Measurements from ENCODE around the gene NFE2L1. TPM values are rescaled to one million over a fixed set of nuclear protein-coding genes. Genes with fewer than 3 reads are reported as not detected.

NFE2L1 gene
- total and polyA plus RNA-seq, 9 of the 15 experiments (the other 6 are each of a cell fraction or from before 2014, with no cell fraction given), result 2.0 to 68.6 (median 39.7) TPM

GRCh38 chr17:48055531-48056245, 7.5 kb downstream of the NFE2L1 start (continued):
- TF ChIP-seq PREB (CRISPR knock-in tag; IDR thresholded peaks at IDR 0.05) (no peak), SAP30 (IDR thresholded peaks at IDR 0.05; ENCODE audit: borderline replicate concordance, insufficient read depth, low read depth, low read length, poor library complexity, severe bottlenecking) (no peak), HNRNPUL1 (IDR thresholded peaks at IDR 0.05; ENCODE audit: low read length) (no peak), RFX7 (CRISPR knock-in tag; IDR thresholded peaks at IDR 0.05) (no peak), HDAC3 (IDR thresholded peaks at IDR 0.05; ENCODE audit: borderline replicate concordance, partially characterized antibody) (no peak), GABPB2 (CRISPR knock-in tag; conservative IDR thresholded peaks at IDR 0.05) (no peak), ARID1B (IDR thresholded peaks at IDR 0.05) (no peak), ZFP91 (CRISPR knock-in tag; IDR thresholded peaks at IDR 0.05) (no peak), SETDB1 (IDR thresholded peaks at IDR 0.05; ENCODE audit: low read length) (no peak), U2AF1 (optimal IDR thresholded peaks at IDR 0.05; ENCODE audit: low read depth, low read length) (no peak), ZSCAN29 (IDR thresholded peaks at IDR 0.05) (no peak), DDX20 (tag; IDR thresholded peaks at IDR 0.05; ENCODE audit: low read depth) (peak; percentile 74; the same call in 1 of the 2 replicates), SUPT5H (IDR thresholded peaks at IDR 0.05) (no peak), SMARCA5 (IDR thresholded peaks at IDR 0.05) (no peak), ZNF165 (CRISPR knock-in tag; IDR thresholded peaks at IDR 0.05; ENCODE audit: borderline replicate concordance) (no peak), EHMT2 (IDR thresholded peaks at IDR 0.05) (no peak), HDAC6 (IDR thresholded peaks at IDR 0.05; ENCODE audit: low read depth, low read length) (no peak), C11orf30 (IDR thresholded peaks at IDR 0.05; ENCODE audit: low read depth) (peak; percentile 15; the same call in 1 of the 2 replicates), TSC22D4 (tag; IDR thresholded peaks at IDR 0.05) (no peak), MCM2 (IDR thresholded peaks at IDR 0.05; ENCODE audit: low read depth) (no peak), CEBPG (CRISPR knock-in tag; IDR thresholded peaks at IDR 0.05) (peak; percentile 100), CEBPG (tag; conservative IDR thresholded peaks at IDR 0.05 in 1 of 2, IDR thresholded peaks at IDR 0.05 in 1 of 2) (peak; percentile 93 to 99), ATF3 (IDR thresholded peaks at IDR 0.05) (peak; percentile 97), ATF3 (CRISPR knock-in tag; conservative IDR thresholded peaks at IDR 0.05) (no peak), ETS1 (conservative IDR thresholded peaks at IDR 0.05; ENCODE audit: control insufficient read depth, low read depth, low read length) (no peak), POLR2B (IDR thresholded peaks at IDR 0.05; ENCODE audit: low read depth, partially characterized antibody) (peak; percentile 53)
